GM19397 (cell line): ENCODE measurements around the gene KRT78.
"Not testable (repeated sequence)": the region's sequence is repeated elsewhere in the genome, so short reads cannot be mapped to it uniquely, and the experiment has no call there.

ENCODE experiments used
- ATAC-seq: cut with Tn5 transposase; IDR thresholded peaks from one replicate; pipeline ENCODE4 v1.9.1; 2021; ENCODE audit warnings: mild to moderate bottlenecking, moderate library complexity; ENCODE audit not compliant: unreplicated experiment

The KRT78 gene, protein sequence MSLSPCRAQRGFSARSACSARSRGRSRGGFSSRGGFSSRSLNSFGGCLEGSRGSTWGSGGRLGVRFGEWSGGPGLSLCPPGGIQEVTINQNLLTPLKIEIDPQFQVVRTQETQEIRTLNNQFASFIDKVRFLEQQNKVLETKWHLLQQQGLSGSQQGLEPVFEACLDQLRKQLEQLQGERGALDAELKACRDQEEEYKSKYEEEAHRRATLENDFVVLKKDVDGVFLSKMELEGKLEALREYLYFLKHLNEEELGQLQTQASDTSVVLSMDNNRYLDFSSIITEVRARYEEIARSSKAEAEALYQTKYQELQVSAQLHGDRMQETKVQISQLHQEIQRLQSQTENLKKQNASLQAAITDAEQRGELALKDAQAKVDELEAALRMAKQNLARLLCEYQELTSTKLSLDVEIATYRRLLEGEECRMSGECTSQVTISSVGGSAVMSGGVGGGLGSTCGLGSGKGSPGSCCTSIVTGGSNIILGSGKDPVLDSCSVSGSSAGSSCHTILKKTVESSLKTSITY

DNA sequence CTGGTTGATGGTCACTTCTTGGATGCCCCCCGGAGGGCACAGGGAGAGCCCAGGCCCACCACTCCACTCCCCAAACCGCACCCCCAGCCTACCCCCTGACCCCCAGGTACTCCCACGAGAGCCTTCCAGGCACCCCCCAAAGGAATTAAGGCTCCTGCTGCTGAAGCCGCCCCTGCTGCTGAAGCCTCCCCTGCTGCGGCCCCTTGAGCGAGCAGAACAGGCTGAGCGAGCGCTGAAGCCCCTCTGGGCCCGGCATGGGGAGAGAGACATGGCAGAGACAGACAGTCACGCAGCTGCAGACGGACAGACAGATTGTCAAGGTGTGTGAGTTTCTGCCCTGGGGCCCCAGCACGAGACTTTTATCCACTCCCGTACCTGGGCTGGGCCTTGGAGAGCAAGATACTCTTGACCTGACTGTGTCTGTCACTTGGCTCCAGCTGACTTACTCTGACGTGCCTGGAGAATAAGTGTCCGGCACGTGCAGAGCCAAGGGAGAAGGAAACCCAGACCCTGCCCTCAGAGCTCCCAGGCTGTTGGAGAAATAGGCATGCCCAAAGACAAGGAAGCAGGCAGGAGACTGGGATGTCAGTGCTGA, at the start of gene KRT78:
Gene KRT78 (minus strand): TSS at position 334 of the 595 bp plus-strand sequence. CDS start 64 bp downstream, at position 270.
- ATAC-seq = no peak

DNA sequence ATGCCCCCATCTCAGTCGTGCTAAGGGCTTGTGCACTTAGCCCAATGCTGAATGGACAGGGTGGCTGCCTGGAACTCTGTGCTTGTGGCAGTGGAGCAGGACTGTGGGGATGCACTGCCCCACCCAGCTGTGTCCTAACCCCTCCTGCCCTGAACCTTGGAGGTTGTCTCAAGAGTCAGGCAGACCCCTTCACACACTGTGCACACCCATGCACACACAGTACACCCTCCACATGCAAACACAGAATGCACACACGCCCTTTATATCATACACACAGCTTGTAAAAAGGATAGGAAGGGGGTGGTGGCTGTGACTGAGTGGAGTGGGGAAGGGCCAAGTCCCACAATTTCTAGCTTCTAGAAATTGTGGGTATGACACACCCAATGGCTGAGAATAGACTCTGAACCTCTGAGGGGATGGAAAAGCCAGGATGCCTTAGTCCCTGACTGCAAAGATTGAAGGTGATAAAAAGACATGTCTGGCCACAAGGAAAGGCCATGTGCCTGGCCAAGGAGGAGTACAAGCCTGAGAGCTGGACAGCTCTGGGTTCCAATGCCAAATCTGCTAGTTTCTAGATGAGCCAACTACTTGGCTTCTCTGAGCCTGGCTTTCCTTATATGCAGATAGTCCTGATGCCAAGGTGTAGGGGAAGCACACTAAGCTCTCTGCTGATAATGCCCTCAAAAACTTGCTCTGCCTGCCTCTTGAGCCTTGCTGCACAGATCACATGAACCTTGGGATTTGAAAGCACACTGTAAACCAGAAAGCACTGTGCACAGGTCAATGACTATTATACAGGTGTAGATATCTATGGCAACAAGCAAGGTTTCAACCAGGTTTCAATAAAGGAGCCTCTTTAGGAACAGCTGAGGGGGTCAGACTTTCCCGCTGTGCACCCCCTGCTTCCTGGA, 47.7 kb upstream of the KRT78 start:
- no peak for ATAC-seq

DNA sequence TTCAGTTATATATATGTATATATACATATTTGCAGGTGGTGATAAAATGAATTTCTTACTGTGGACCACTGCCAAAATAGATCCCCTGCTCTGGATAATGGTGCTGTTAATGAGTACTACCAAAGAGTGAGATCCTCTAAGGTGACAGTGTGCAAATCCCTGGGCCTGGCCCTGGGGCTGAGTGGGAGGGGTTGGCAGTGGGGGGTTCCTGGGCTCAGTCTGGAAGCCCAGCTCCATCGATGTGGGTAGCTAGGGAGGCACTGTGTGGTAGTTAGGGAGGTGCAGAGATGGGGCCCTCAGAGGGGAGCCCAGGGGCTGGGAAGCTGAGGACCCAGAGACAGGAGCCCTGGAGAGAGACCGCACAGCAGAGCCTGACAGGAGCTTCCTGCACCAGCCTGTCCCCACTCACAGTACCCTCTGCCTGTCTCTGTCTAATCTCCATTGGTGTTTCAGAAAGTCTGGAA, 47.0 kb upstream of the KRT78 start:
- no peak for ATAC-seq

DNA sequence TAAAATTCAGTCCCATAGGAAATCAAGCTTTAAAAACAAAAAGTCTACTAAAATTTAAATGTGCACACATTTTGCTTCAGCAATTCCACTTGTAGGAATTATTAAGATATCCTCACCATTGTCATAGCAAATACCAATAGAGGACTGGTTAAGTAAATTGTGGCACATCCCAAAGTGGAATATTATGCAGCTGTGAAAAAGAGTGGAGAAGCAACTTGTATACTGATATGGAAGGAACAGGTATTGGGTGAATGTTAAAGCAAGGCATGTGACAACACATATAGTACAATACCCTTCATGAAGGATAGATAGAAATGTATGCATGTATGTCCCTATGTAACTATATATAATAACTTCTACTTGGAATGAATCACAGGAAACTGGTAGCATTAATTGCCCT, 44.2 kb upstream of the KRT78 start:
- no peak for ATAC-seq

DNA sequence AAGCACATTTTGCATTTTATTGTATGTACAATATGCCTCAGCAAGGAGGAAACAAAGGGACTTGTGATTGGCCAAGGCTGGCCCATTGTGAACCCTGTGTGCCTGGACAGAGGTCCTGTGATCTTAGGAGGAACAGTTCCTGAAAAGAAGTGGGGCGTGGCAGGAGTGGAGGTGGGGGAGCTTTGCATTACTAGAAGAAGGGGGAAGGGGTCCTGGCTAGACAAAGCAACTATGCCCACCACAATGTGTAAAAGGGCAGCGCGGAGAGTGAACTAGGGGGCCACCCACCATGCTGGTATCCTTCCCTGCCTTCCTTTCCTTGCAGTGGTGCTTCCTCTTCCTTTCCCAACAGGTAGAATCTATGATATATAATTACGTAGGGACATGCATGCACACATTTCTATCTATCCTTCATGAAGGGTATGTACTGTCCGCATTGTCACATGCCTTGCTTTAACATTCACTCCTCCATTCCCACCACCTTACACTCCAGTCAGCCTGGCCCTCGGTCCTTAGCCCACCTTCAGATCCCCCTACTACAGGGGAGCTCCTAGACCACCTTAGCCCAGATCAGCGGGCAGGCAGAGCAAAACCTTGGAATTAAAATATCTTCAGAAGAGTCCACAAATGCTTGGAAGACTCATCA, 43.5 kb upstream of the KRT78 start:
- no peak for ATAC-seq

DNA sequence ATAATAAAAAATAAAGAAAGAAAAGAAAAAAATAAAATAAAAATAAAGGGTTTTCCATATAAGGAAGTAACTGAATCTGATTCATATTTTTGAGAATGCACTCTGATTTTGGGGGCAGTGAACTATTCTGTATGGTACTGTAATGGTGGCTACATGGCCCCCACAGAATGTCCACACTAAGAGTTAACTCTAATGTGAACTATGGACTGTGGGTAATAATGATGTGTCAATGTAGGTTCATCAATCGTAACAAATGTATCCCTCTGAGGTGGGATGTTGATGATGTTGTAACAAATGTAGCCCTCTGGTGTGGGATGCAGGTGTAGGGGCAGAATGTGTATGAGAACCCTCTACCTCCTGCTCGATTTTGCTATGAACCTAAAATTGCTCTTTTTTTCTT, 42.2 kb upstream of the KRT78 start:
- ATAC-seq = no peak

DNA sequence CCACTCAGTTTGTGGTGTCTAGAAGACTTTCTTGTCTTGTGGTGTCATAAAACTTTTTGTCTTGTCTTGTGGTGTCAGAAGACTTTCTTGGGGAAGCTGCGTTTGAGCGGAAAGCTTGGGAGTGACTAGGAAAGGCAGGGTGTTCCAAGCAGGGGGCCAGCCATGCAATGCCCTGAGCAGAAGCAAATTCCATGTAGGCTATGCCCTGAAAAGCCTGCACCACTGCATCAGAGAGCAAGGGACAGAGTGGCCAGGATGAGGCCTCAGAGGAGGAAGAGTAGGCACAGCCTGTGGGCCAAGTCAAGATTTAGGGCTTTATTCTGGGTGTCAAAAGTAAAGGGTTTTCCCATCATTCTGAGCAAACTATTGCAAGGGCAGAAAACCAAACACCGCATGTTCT, 41.6 kb upstream of the KRT78 start:
- ATAC-seq = no peak

DNA sequence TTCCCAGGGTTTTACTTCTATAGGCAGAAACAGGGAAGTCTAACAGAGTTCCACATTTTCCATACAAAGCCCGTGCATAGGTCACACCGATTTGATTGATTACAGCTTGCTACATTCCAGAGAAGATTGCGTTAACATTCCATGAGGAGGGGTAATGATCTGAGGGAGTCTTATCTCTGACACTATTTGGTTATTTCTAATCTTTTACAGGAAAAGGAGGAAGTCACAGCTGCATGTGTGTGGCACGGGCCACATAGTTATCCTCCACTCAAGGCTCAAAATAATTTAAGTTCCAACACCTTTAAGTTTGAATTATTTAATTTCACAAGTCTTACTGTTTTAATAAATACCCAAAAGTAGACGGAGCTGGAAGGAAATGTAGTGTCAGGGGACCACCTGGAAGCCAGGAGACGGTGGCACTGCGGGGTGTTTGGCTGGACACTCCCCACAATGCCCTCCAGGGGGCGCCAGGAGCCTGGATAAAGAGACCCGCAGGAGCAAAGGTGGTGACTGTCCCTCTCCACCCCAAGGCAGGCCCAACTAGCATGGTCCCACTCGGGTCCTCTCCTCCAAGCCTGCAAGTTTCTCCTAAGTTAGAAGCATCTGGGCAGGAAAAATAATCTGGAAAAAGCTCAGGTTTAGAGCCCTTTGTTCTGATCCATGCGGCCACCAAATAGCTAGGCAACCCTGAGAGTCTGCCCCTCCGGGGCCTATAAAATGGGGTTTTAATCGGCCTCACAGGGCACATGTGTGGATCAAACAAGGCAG, 35.9 kb upstream of the KRT78 start:
- ATAC-seq = no peak

DNA sequence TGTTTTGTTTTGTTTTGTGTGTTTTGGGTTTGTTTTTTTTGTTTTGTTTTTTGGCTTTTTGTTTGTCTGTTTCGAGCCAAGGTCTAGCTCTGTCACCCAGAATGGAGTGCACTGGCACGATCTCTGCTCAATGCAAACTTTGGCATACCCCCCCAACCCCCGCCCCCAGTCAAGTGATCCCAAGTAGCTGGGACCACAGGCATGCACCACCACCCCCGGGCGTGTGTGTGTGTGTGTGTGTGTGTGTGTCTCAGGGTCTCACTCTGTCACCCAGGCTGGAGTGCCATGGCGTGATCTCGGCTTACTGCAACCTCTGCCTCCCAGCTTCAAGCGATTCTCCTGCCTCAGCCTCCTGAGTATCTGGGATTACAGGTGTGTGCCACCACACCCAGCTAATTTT, 31.7 kb upstream of the KRT78 start:
- not testable (repeated sequence) for ATAC-seq

DNA sequence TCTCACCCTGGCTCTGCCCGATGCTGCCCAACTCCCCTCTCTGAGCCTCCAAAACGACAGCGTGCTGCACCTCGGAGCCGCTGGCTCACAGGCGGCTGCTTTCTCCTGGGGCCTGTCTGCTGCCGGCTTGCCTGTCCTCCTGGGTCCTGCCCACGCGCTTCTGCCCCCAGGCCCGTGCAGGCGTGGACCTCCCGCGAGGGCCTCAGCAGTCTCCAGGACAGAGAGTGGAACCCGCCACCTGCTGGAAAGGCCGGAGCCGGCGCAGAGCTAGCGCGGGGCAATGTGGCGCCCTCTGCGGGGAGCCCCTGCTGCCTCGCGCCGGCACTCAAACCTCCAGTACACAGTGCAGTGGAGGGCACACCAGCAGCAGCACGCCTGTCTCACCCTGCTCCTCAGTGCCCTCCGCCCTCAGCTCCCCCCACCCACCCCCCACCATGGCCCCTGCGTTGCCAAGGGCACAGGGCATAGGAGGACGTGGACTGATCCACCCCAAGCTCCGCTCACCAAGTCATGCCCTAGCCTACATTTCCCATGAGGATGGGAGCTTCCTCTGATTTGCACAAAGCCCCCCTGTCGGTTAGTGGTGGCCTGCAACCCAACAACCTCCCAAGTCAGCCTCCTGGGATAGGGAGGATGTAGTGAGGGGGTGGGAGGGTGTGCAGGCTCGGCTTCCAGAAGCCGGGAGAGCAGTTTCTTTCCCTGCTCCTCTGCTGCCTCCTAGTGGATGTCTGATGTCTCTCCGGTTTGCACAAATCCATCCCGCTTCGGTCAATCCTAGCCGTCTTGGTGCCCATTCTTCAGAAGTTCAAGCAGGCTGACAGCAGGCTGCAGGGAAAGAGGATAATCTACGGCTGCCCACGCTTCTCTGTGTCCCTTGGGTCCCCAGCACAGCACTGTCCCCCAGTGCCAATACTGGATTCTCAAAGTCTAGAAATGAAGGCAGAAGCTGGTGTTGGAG, 30.9 kb upstream of the KRT78 start:
- no peak for ATAC-seq

DNA sequence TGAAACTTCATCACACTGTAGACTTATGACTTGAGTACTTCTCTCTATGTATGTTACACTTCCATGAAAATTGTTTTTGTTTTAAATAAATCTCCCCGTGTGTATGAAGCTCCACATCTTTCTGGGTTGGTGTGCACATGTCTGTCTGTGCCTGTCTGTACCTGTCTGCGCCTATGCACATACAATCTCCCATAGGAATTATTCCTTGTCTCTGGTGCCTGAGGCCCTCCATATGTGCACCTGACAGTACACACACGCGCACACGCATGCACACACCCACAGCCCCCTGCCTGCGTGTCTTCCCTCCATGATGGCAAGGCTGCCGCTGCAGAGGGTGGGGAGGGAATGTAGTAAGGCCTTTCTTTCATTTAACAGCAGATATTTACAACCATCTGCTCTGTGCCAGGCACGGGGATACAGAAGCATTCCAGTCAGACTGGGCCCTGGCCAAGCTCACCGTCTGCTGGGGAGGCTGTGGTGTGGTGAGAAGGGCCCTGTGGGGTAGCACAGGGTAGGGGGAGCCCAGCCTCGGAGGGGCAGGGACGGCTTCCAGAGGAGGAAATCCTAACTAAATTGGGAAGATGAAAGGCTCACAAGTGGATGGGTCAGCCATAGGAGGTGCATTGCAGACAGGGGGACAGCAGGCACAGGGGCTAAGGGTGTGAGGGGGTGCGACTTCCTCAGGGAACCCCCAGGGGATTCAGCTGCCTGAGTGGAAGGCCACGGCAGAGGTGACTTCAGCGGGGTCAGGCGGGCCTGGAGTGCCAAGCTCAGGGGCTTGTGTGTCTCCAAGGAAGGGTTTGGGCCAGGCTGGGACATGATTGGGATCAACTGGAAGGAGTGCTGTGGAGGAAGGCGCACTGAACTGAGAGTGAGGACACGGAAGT, 30.0 kb upstream of the KRT78 start:
- no peak for ATAC-seq

DNA sequence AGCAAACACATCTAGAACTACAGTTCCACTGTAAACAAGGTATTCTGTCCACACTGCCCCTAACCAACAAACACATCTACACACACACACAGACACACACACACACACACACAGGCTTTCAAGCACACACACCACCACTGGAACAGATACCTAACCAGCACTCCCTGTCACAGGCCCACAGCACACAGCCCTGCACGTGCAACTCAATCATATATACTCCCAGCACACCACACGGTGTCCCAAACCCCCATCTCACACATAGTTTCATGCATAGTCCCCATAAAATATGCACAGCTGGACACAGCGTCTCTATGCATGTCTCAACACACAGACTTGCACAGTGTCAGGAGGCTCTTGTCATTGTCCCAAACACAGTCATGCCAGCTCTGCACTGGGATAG, 28.4 kb upstream of the KRT78 start:
- ATAC-seq = no peak

DNA sequence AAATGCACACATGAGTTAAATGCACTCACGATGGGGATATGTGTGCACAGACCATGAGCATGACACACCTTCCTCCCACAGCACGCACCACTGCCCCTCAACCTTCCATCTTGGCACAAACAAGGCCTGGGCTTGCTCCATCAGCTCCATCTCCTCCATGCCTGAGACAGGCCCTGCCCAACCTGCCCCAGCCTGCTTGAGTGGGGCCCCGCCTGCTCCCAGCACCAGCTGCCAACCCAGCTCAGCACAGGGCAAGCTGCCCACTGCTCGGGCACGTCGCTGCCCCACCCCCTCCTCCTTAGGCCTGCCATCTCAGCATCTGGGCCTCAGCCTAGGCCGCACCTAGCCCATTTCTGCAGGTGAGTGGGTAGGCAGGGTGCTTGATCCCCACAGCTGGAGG, 27.6 kb upstream of the KRT78 start:
- ATAC-seq = no peak

DNA sequence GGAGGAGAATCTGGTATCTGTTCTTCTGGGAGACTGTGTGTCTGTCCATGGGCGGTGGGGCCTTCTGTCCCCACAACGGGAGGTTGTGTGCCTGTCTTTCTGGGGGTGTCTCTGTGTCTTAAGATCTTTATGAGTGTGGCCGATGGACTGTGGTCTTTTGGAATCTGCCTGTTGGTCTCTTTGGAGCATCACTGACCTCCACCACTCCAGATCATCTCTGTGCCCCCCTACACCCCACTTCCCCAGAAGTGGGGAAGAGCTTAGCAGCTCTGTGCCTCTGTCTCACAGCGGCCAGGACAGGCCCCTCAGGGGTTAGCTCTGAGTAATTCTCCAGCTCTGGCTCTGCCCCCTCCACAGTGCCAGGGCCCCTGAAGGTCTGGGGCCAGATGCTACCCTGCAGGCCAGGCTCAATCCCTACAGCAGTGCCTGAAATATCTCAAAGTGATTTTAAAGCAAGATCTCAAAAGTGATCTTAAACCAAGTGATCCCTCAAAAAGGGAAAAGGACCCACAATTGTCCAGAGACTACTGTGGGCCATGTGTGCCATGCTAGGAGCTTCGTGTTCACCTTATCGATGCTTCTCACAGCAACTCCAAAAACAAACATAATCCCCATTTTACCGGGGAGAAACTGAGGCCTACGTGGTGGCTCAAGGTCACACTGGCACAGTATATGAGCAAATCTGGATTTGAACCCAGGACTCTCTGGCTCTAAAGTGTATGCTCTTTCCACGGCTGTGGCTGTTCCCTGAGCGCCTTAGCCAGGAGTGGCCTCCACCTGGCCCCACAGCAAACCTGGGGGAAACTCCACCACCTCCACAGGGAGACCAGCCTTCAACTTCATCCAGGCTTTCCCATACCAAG, 26.0 kb upstream of the KRT78 start:
- no peak for ATAC-seq

DNA sequence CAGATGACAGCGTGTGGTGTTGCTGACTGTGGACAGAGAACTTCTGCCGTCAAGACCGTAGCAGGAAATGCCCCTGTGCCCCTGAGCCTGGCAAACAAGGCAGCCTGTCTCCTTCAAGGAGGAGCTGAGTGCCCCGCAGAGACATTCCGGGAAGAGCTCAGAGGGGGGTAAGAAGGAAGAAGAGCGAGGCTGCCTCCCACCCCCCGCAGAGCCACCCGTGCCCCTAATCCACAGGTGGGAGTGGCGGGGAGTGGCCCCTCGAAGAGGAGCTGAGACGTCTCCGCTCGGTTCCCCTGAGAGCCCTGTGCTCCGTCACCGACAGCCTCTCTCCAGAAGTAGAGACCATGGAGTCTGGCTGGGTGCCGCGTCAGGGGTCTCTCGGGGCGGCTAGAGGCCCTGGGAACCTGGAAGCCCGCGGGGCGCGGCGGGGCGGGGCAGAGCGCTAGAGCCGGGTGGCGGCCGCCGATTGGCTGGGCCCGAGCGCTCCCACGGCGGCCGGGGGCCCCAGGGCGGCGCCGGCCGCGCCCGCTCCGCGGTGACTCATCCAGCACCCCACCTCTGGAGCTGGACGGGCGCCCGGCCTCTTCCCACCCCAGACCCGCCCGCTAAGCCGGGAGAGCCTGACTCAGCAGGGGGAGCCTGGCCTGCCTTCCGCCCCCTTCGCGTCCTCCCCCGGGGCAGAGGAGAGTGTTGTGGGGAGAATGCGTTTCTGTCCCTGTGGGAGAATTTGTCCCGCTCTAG, 25.2 kb upstream of the KRT78 start:
- peak; percentile 43 for ATAC-seq

DNA sequence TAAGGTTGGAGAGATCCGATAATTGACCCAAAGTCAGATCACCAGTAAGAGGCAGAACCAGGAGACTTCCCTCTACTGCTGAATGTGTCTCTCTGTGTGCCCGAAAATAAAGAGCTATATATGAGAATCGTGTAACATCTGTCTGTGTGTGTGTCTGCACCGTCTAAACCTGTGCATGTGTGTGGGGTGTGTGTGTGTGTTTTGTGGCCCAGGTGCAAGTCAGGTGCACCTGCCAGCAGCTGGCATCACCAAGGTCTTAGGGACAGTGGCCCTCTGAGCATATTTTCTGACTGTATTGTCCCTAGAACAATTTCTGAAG, 24.7 kb upstream of the KRT78 start:
- no peak for ATAC-seq
